Small intestine (tissue), 7 donors: ENCODE data around the gene MPHOSPH9. TPM values are rescaled to one million over a fixed set of nuclear protein-coding genes. Genes with fewer than 3 reads are reported as not detected.

ENCODE experiments used
- DNase-seq, 2 donors: peaks; one replicate each; pipeline versions ENCODE4 v3.0.0 to v3.0.0-alpha.2; 2013
- FAIRE-seq: peaks from 2 replicates; lab custom pipeline; 2012; peaks lifted over from hg19 to GRCh38; lab: Jason Lieb, UNC
- H3K27ac ChIP-seq, 3 donors: one replicate each; pipeline ENCODE4 v1.5.1; 2013; ENCODE audit warnings: low read length in 2 of 3, mild to moderate bottlenecking in 2 of 3, control low read depth in 1 of 3, inconsistent platforms in 1 of 3, low read depth in 1 of 3, moderate library complexity in 1 of 3
- H3K27me3 ChIP-seq, 3 donors: one replicate each; pipeline ENCODE4 v1.6.1; 2013; ENCODE audit warnings: low read length in 3 of 3, inconsistent platforms in 1 of 3; ENCODE audit not compliant: control insufficient read depth in 3 of 3, insufficient read depth in 3 of 3
- H3K36me3 ChIP-seq, 3 donors: one replicate each; pipeline ENCODE4 v1.6.1; 2013; ENCODE audit warnings: low read length in 3 of 3, inconsistent platforms in 1 of 3, low read depth in 1 of 3, mild to moderate bottlenecking in 1 of 3, moderate library complexity in 1 of 3; ENCODE audit not compliant: control insufficient read depth in 3 of 3, insufficient read depth in 2 of 3
- H3K4me1 ChIP-seq, 3 donors: one replicate each; pipeline ENCODE4 v1.6.1; 2013; ENCODE audit warnings: low read length in 2 of 3, inconsistent platforms in 1 of 3, low read depth in 1 of 3, mild to moderate bottlenecking in 1 of 3, moderate library complexity in 1 of 3; ENCODE audit not compliant: control insufficient read depth in 3 of 3, insufficient read depth in 2 of 3
- H3K4me3 ChIP-seq, 3 donors: one replicate each; pipeline ENCODE4 v1.5.1; 2013; ENCODE audit warnings: low read length in 3 of 3, control low read depth in 1 of 3, inconsistent platforms in 1 of 3, low read depth in 1 of 3, mild to moderate bottlenecking in 1 of 3, moderate library complexity in 1 of 3
- H3K9me3 ChIP-seq, 2 donors: one replicate each; pipeline ENCODE4 v1.6.1; 2013; ENCODE audit warnings: low read depth in 1 of 2, low read length in 1 of 2; ENCODE audit not compliant: control insufficient read depth in 2 of 2, insufficient read depth in 1 of 2
- WGBS, 3 donors: extraction: QIAGEN DNeasy Blood & Tissue Kit; methylation state at CpG; one replicate each; pipeline ENCODE4 v1.1.7; 2013; 5-methylcytosine and 5-hydroxymethylcytosine counted together
- polyA plus RNA-seq, 4 donors: library from polyadenylated mRNA; stranded (reverse) in 3 of 4; unstranded in 1 of 4; fragments of 200-250 nt in 3 of 4; fragments of 120-200 nt in 1 of 4; gene quantifications; one replicate each; pipeline versions ENCODE4 v1.2.1 to v1.2.3, GENCODE V29; 2013
- donor health status: healthy with polysubstance abuse.
- donor health status: control.
- donor health status: control.
- donor health status: Bipolar disorder and iron deficiency.
- donor health status: healthy.

The MPHOSPH9 gene
- polyA plus RNA-seq, 4 donors, result 1.6 to 16.4 (median 5.2) TPM

GRCh38 chr12:123148655-123149054, 84.3 kb downstream of the MPHOSPH9 start:
- no peak for FAIRE-seq

GRCh38 chr12:123148223-123148622, 84.7 kb downstream of the MPHOSPH9 start:
- H3K36me3 ChIP-seq, result no peaks in the 10 kb centered on the region
- H3K9me3 ChIP-seq, result no peaks in the 10 kb centered on the region
- no peak overlapping the region for H3K27ac ChIP-seq
- FAIRE-seq (no peak), DNase-seq (no peak)
- H3K4me3 ChIP-seq, result no peak overlapping the region
- WGBS, 3 donors, result 80 to 84% (median 83%) methylated on average over 9 of the region's 9 CpGs
- peaks cover 4 to 17% (median 5%) of the 10 kb centered on the region in 3 donors for H3K4me1 ChIP-seq
- peaks cover 0 to 6% (median 0%) of the 10 kb centered on the region in 3 donors for H3K27me3 ChIP-seq

More at GRCh38 chr12:123148655-123149054, 84.3 kb downstream of the MPHOSPH9 start:
- Histone ChIP-seq H3K36me3 (no peaks in the 10 kb centered on the region), H3K27ac (no peak overlapping the region), H3K4me3 (no peak overlapping the region), H3K27me3 (peaks cover 0 to 6% (median 0%) of the 10 kb centered on the region in 3 donors), H3K9me3 (no peaks in the 10 kb centered on the region), H3K4me1 (peaks cover 2 to 14% (median 4%) of the 10 kb centered on the region in 3 donors)
- 75 to 95% (median 78%) methylated on average over 5 of the region's 5 CpGs for WGBS, 3 donors
- no peak for DNase-seq

GRCh38 chr12:123145211-123145610, 87.7 kb downstream of the MPHOSPH9 start:
- peaks cover 0 to 4% (median 0%) of the 10 kb centered on the region in 3 donors for H3K27me3 ChIP-seq
- peaks cover 17 to 46% (median 22%) of the 10 kb centered on the region in 3 donors for H3K4me1 ChIP-seq
- H3K27ac ChIP-seq, result peak overlapping the region in 1 of 3 donors; percentile 26
- no peaks in the 10 kb centered on the region for H3K36me3 ChIP-seq
- FAIRE-seq (no peak), DNase-seq (no peak)
- H3K4me3 ChIP-seq, result no peak overlapping the region
- H3K9me3 ChIP-seq, result no peaks in the 10 kb centered on the region
- WGBS, 3 donors, result 64 to 83% (median 74%) methylated on average over 2 of the region's 2 CpGs

GRCh38 chr12:123143736-123144461, 89.0 kb downstream of the MPHOSPH9 start:
- no peak for FAIRE-seq
- DNase-seq, result no peak
- Histone ChIP-seq H3K9me3 (no peaks in the 10 kb centered on the region), H3K27me3 (no peaks in the 10 kb centered on the region), H3K36me3 (no peaks in the 10 kb centered on the region), H3K4me3 (no peak overlapping the region), H3K4me1 (peaks cover 17 to 41% (median 29%) of the 10 kb centered on the region in 3 donors), H3K27ac (peak overlapping the region in 2 of 3 donors; percentile 32 to 96)
- WGBS, 3 donors, result 83 to 85% (median 85%) methylated on average over 4 of the region's 4 CpGs

GRCh38 chr12:123142921-123143735, 89.8 kb downstream of the MPHOSPH9 start:
- peak in 1 of 2 donors; percentile 67 for DNase-seq

GRCh38 chr12:123142518-123142840, 90.5 kb downstream of the MPHOSPH9 start:
- H3K27ac ChIP-seq, result peak overlapping the region; percentile 82 to 96 (median 93)
- no peaks in the 10 kb centered on the region for H3K27me3 ChIP-seq
- FAIRE-seq (no peak), DNase-seq (no peak)
- peaks cover 15 to 41% (median 26%) of the 10 kb centered on the region in 3 donors for H3K4me1 ChIP-seq
- no peaks in the 10 kb centered on the region for H3K9me3 ChIP-seq
- 64 to 79% (median 75%) methylated on average over 5 of the region's 5 CpGs for WGBS, 3 donors
- no peak overlapping the region for H3K4me3 ChIP-seq
- peaks cover 0 to 2% (median 0%) of the 10 kb centered on the region in 3 donors for H3K36me3 ChIP-seq

More at GRCh38 chr12:123142921-123143735, 89.8 kb downstream of the MPHOSPH9 start:
- no peaks in the 10 kb centered on the region for H3K9me3 ChIP-seq
- no peak for FAIRE-seq
- 57 to 68% (median 66%) methylated on average over 11 of the region's 11 CpGs for WGBS, 3 donors
- H3K36me3 ChIP-seq, result no peaks in the 10 kb centered on the region
- H3K4me3 ChIP-seq, result no peak overlapping the region
- peaks cover 17 to 41% (median 28%) of the 10 kb centered on the region in 3 donors for H3K4me1 ChIP-seq
- H3K27me3 ChIP-seq, result no peaks in the 10 kb centered on the region
- peak overlapping the region; percentile 11 to 96 (median 12) for H3K27ac ChIP-seq

- H3K27me3 ChIP-seq, result no peaks in the 10 kb centered on the region
- peak overlapping the region; percentile 82 to 96 (median 93) for H3K27ac ChIP-seq
- H3K9me3 ChIP-seq, result no peaks in the 10 kb centered on the region
- no peak overlapping the region for H3K4me3 ChIP-seq
- no peak for FAIRE-seq
- peaks cover 0 to 8% (median 0%) of the 10 kb centered on the region in 3 donors for H3K36me3 ChIP-seq
- 41 to 47% (median 44%) methylated on average over 15 of the region's 15 CpGs for WGBS, 3 donors
- H3K4me1 ChIP-seq, result peaks cover 15 to 41% (median 26%) of the 10 kb centered on the region in 3 donors
- DNase-seq, result peak; percentile 89 to 97
Measured at GRCh38 chr12:123141615-123142517, 91.1 kb downstream of the MPHOSPH9 start.
